ENCODE measurements around the gene POLN. TPM values are rescaled to one million over a fixed set of nuclear protein-coding genes. Genes with fewer than 3 reads are reported as not detected.

POLN gene
- total RNA-seq, 1 experiment from 2014 or later = 1.2 TPM

DNA sequence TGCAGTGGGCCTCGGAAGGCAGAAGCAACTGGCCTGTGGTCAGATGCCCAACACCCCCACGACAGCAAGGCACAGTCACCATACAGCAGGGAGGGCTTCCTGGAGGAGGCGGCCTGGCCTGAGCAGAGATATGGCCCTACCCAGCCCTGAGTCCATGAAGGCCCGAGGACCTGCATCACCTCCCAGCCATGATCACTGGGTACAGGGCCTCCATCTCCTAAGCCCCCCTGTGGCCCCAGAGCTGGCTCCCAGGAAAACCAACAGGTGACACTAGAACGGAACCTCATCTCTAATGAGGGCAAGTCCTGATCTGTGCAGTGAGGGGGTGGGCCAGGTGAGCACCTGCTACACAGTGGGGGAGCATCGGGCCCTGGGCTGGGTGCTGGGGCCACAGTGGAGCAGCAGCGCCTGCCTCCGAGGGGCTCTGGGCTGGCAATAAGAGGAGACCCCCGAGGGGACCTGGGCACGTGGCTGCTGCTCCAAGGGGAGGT is 46.2 kb upstream of the POLN start:
- no peak overlapping the region for H3K4me3 ChIP-seq (ENCODE audit: low read depth, low read length)
- CTCF ChIA-PET = no interaction called here
- H3K27ac Mint-ChIP-seq (ENCODE audit: unreplicated experiment) = no peak overlapping the region
- H3K9me3 ChIP-seq = no peaks in the 10 kb centered on the region
- H3K9me3 Mint-ChIP-seq (ENCODE audit: unreplicated experiment) = no peaks in the 10 kb centered on the region
- no peaks in the 10 kb centered on the region for H3K4me1 Mint-ChIP-seq (ENCODE audit: low read depth, unreplicated experiment)
- POLR2A ChIA-PET = no interaction called here
- intact Hi-C loops (cut with micrococcal nuclease; ENCODE audit: unreplicated experiment) = no loop called here
- H3K4me1 ChIP-seq = no peaks in the 10 kb centered on the region
- no peak for DNase-seq
- no peak overlapping the region for H3K4me3 Mint-ChIP-seq (ENCODE audit: unreplicated experiment)
- BruUV-seq (replicated peaks) = no TSS peak
- H3K36me3 Mint-ChIP-seq (ENCODE audit: insufficient read depth, unreplicated experiment) = no peaks in the 10 kb centered on the region
- H3K36me3 ChIP-seq (ENCODE audit: control insufficient read depth, insufficient read depth, low read length) = no peaks in the 10 kb centered on the region
- no peaks in the 10 kb centered on the region for H3K27me3 Mint-ChIP-seq (ENCODE audit: insufficient read depth, unreplicated experiment)
- no peaks in the 10 kb centered on the region for H3K27me3 ChIP-seq (replicated peaks; ENCODE audit: control insufficient read depth, insufficient read depth, low read length)
- TF ChIP-seq, protein P1, sequence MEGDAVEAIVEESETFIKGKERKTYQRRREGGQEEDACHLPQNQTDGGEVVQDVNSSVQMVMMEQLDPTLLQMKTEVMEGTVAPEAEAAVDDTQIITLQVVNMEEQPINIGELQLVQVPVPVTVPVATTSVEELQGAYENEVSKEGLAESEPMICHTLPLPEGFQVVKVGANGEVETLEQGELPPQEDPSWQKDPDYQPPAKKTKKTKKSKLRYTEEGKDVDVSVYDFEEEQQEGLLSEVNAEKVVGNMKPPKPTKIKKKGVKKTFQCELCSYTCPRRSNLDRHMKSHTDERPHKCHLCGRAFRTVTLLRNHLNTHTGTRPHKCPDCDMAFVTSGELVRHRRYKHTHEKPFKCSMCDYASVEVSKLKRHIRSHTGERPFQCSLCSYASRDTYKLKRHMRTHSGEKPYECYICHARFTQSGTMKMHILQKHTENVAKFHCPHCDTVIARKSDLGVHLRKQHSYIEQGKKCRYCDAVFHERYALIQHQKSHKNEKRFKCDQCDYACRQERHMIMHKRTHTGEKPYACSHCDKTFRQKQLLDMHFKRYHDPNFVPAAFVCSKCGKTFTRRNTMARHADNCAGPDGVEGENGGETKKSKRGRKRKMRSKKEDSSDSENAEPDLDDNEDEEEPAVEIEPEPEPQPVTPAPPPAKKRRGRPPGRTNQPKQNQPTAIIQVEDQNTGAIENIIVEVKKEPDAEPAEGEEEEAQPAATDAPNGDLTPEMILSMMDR (IDR thresholded peaks at IDR 0.05; ENCODE audit: insufficient read depth in 1 of 2, low read depth in 1 of 2, low read length in 1 of 2, severe bottlenecking in 1 of 2, unreplicated experiment in 1 of 2) = no peak

DNA sequence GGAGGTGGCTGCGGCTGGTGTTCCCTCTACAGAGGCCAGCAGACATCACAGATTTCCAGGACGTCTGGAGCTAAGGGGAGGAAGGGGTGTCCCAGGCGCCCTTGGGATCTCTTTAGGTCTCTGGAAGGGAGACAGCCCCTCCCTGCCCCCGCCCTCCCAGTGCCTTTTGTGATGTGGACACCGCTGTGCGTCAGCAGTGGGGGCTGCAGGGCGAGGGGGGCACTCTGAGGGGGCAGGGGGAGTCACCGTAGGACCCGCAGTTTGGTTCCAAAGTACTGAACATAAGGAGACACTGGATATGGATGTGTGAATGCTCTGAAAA is 45.6 kb upstream of the POLN start:
- Mint-ChIP-seq H3K9me3 (ENCODE audit: unreplicated experiment) (no peaks in the 10 kb centered on the region), H3K4me3 (ENCODE audit: unreplicated experiment) (no peak overlapping the region), H3K27me3 (ENCODE audit: insufficient read depth, unreplicated experiment) (no peaks in the 10 kb centered on the region), H3K27ac (ENCODE audit: unreplicated experiment) (no peak overlapping the region), H3K36me3 (ENCODE audit: insufficient read depth, unreplicated experiment) (no peaks in the 10 kb centered on the region), H3K4me1 (ENCODE audit: low read depth, unreplicated experiment) (no peaks in the 10 kb centered on the region)
- no peaks in the 10 kb centered on the region for H3K36me3 ChIP-seq (ENCODE audit: control insufficient read depth, insufficient read depth, low read length)
- no peaks in the 10 kb centered on the region for H3K27me3 ChIP-seq (replicated peaks; ENCODE audit: control insufficient read depth, insufficient read depth, low read length)
- TF ChIP-seq, protein P1 (IDR thresholded peaks at IDR 0.05; ENCODE audit: insufficient read depth in 1 of 2, low read depth in 1 of 2, low read length in 1 of 2, severe bottlenecking in 1 of 2, unreplicated experiment in 1 of 2) = no peak
- BruUV-seq (replicated peaks) = no TSS peak
- H3K9me3 ChIP-seq = no peaks in the 10 kb centered on the region
- intact Hi-C loops (cut with micrococcal nuclease; ENCODE audit: unreplicated experiment) = no loop called here
- H3K4me3 ChIP-seq (ENCODE audit: low read depth, low read length) = no peak overlapping the region
- no peak for DNase-seq
- ChIA-PET POLR2A (no interaction called here), CTCF (no interaction called here)
- H3K4me1 ChIP-seq = no peaks in the 10 kb centered on the region

DNA sequence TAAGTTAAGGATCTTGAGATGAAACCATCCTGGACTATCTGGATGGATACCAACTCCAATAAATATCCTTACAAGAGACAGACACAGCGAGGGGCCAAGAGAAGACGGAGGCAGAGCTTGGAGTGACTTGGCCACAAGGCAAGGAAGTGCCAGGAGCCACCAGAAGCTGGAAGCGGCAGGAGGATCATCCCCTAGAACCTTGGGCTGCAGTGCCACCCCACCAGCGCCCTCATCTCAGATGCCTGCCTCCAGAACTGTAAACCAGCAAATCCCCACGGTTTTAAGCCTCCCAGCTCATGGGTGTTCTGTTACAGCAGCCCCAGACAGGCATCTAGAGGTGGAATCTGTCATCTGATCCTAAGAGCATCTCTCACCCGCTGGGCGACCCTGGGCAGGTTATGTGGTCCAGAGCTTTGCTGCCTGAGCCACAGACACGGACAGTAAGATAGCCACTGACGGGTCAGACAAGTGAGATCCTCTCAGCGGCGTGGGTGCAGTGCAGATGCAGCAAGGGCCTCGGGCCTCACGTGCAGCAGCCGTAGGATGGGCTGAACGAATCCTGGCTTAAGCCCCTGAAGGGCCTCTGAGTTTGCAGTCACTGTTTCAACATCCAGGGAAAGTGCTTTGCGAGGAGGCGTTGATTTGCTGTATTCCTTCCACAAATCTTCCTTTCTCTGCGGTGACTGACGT is 45.1 kb upstream of the POLN start:
- H3K36me3 Mint-ChIP-seq (ENCODE audit: insufficient read depth, unreplicated experiment) = no peaks in the 10 kb centered on the region
- TF ChIP-seq, protein P1 (IDR thresholded peaks at IDR 0.05; ENCODE audit: insufficient read depth in 1 of 2, low read depth in 1 of 2, low read length in 1 of 2, severe bottlenecking in 1 of 2, unreplicated experiment in 1 of 2) = no peak
- Histone ChIP-seq H3K9me3 (no peaks in the 10 kb centered on the region), H3K36me3 (ENCODE audit: control insufficient read depth, insufficient read depth, low read length) (no peaks in the 10 kb centered on the region), H3K4me1 (no peaks in the 10 kb centered on the region), H3K27me3 (replicated peaks; ENCODE audit: control insufficient read depth, insufficient read depth, low read length) (no peaks in the 10 kb centered on the region), H3K4me3 (ENCODE audit: low read depth, low read length) (no peak overlapping the region)
- no peak overlapping the region for H3K27ac Mint-ChIP-seq (ENCODE audit: unreplicated experiment)
- H3K4me3 Mint-ChIP-seq (ENCODE audit: unreplicated experiment) = no peak overlapping the region
- CTCF ChIA-PET = no interaction called here
- H3K27me3 Mint-ChIP-seq (ENCODE audit: insufficient read depth, unreplicated experiment) = peaks cover 3% of the 10 kb centered on the region
- H3K9me3 Mint-ChIP-seq (ENCODE audit: unreplicated experiment) = no peaks in the 10 kb centered on the region
- intact Hi-C loops (cut with micrococcal nuclease; ENCODE audit: unreplicated experiment) = no loop called here
- peak in 1 of 2 experiments; percentile 12 for DNase-seq
- BruUV-seq (replicated peaks) = no TSS peak
- H3K4me1 Mint-ChIP-seq (ENCODE audit: low read depth, unreplicated experiment) = no peaks in the 10 kb centered on the region
- POLR2A ChIA-PET = no interaction called here

All from Caco-2 (cell line).